ENCODE results near the gene EXOC4. TPM values are rescaled to one million over a fixed set of nuclear protein-coding genes. Genes with fewer than 3 reads are reported as not detected.

Gene EXOC4
- total and polyA plus RNA-seq, 12 donors = 7.5 to 41.7 (median 34.6) TPM

- H3K27me3 ChIP-seq = no peaks in the 10 kb centered on the region
- ATAC-seq (peak in 2 of 8 donors; percentile 33 to 45), DNase-seq (no peak)
- H3K9me3 ChIP-seq = no peaks in the 10 kb centered on the region
- H3K27ac ChIP-seq = peak overlapping the region in 2 of 10 donors; percentile 35 to 56
- 70 to 72% methylated on average over 3 of the region's 3 CpGs for WGBS, 2 donors
- TF ChIP-seq CTCF (IDR thresholded peaks at IDR 0.05) = no peak
- H3K36me3 ChIP-seq = no peaks in the 10 kb centered on the region
- peaks cover 0 to 54% (median 27%) of the 10 kb centered on the region in 9 donors for H3K4me1 ChIP-seq
- H3K4me3 ChIP-seq = no peak overlapping the region
- intact Hi-C loops (cut with DNase I) = no loop called here
Observed at GRCh38 chr7:133688483-133689239, 435.8 kb downstream of the EXOC4 start.

DNA sequence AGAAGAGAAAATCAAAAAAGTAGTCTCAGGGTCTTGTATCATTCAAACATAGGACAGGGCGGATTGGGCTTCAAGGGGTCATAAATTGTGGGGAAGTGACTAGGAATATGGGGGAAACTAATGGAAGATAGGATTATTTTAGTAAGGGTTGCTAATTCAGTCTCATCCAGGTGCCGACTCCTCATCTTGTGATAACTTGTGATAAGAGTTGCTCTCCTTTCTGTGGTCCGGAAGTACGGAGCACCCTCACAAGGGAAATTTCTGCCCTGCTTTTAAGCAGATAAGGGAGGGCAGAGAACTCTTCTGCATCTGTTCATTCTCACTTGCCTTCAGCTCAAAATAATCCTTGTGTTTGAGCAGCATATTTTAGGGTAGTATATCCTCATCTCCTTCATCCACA lies 437.9 kb downstream of the EXOC4 start:
- no peak for DNase-seq
- WGBS, 2 donors = 57 to 68% methylated on average over 4 of the region's 4 CpGs
- H3K36me3 ChIP-seq = no peaks in the 10 kb centered on the region

DNA sequence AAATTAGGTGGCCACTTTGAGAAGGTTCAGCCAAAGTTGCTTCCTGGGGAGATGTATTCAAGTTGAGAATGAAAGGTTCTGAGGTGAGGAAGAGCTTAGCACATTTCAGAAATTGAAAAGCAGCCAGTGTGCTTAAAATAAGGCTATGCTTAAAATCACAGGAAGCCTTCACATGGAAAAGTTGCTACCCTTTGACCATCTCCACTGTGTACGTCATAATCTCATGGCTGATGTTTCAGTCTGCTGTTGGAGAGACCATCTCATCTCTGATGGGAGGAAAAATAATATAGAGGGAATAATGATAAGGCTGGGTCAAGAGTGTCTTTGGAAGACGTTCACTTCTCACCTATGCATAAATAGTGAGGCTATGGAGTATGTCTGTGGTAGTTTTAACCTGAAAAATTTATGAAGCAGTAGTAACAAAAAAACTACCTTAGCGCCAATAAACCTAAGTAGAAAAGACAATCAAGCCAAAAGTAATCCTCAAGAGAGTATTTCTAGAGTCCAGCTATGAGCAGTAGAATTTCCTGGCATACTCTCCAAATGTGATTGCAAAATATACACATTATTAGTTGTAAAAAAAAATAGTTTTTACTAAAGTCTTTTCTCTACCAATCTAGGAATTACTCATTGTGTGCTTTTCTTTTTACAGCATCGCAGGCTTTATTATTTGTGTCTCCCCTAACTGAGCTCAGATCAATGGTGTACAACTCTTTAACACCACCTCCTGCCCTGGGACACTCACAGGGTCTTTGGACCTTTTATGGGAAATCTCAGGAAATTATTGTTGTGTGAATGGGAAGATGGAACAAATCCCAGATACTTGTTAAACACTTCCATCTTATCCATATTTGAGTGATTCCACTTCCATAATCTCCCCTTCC lies 439.1 kb downstream of the EXOC4 start:
- peaks cover 0 to 54% (median 27%) of the 10 kb centered on the region in 9 donors for H3K4me1 ChIP-seq
- DNase-seq (no peak), ATAC-seq (peak in 4 of 8 donors; percentile 29 to 41 (median 36))
- no peaks in the 10 kb centered on the region for H3K9me3 ChIP-seq
- WGBS, 2 donors = 65 to 70% methylated on average over 4 of the region's 4 CpGs
- no peaks in the 10 kb centered on the region for H3K27me3 ChIP-seq
- H3K27ac ChIP-seq = peak overlapping the region in 1 of 10 donors; percentile 9
- no peaks in the 10 kb centered on the region for H3K36me3 ChIP-seq
- intact Hi-C loops (cut with DNase I) = no loop called here
- no peak for TF ChIP-seq CTCF (IDR thresholded peaks at IDR 0.05)
- H3K4me3 ChIP-seq = no peak overlapping the region

More for the DNA sequence above, 437.9 kb downstream of the EXOC4 start:
- Histone ChIP-seq H3K27me3 (no peaks in the 10 kb centered on the region), H3K4me3 (no peak overlapping the region), H3K9me3 (no peaks in the 10 kb centered on the region), H3K27ac (no peak overlapping the region), H3K4me1 (peaks cover 0 to 54% (median 27%) of the 10 kb centered on the region in 9 donors)
- intact Hi-C loops (cut with DNase I) = no loop called here
- TF ChIP-seq CTCF (IDR thresholded peaks at IDR 0.05) = no peak
- ATAC-seq = no peak

DNA sequence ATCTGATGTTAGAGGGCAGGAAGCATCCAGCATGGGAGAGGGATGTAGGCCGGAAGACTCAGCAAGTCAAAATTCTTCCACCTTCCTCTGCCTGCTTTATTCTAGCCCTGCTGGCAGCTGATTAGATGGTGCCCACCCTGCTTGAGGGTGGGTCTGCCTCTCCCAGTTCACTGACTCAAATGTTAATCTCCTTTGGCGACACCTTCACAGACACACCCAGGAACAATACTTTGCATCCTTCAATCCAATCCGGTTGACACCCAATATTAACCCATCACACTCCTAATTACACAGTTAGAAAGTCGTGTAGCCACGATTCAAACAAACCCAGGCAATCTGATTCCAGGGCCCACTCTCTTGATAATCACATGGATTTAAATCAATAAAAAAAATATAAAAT lies 440.4 kb downstream of the EXOC4 start:
- DNase-seq = no peak
- peaks cover 0 to 49% (median 26%) of the 10 kb centered on the region in 9 donors for H3K4me1 ChIP-seq
- 90 to 96% methylated on average over 5 of the region's 5 CpGs for WGBS, 2 donors

More for the DNA sequence above, 440.4 kb downstream of the EXOC4 start:
- intact Hi-C loops (cut with DNase I) = no loop called here
- Histone ChIP-seq H3K27ac (no peak overlapping the region), H3K4me3 (no peak overlapping the region), H3K27me3 (no peaks in the 10 kb centered on the region), H3K9me3 (no peaks in the 10 kb centered on the region), H3K36me3 (no peaks in the 10 kb centered on the region)
- no peak for ATAC-seq
- TF ChIP-seq CTCF (IDR thresholded peaks at IDR 0.05) = no peak

All from heart right ventricle (tissue), 16 donors.